Right cardiac atrium (tissue), 5 donors: ENCODE results near the gene SDCCAG8. TPM values are rescaled to one million over a fixed set of nuclear protein-coding genes. Genes with fewer than 3 reads are reported as not detected.

Experiments used
- ATAC-seq, 2 donors: fragments of 200-7000 bp; cut with Tn5 transposase; one replicate each; pipeline versions ENCODE4 v1.8.0 to v1.9.1; 2020; ENCODE audit warnings: moderate library complexity in 2 of 2, mild to moderate bottlenecking in 1 of 2
- DNase-seq, 3 donors: peaks; one replicate each; pipeline ENCODE4 v3.0.0-alpha.2; 2020
- H3K27ac ChIP-seq: one replicate; pipeline ENCODE4 v1.5.1; 2013; ENCODE audit warnings: mild to moderate bottlenecking, low read length, control low read depth, moderate library complexity
- H3K27me3 ChIP-seq: one replicate; pipeline ENCODE4 v1.6.1; 2013; ENCODE audit not compliant: control insufficient read depth, insufficient read depth
- H3K4me1 ChIP-seq: one replicate; pipeline ENCODE4 v1.6.1; 2013; ENCODE audit warnings: low read length; ENCODE audit not compliant: control insufficient read depth, insufficient read depth
- H3K4me3 ChIP-seq: one replicate; pipeline ENCODE4 v1.5.1; 2013; ENCODE audit warnings: low read length, control low read depth
- H3K9me3 ChIP-seq: one replicate; pipeline ENCODE4 v1.6.1; 2013; ENCODE audit warnings: low read length; ENCODE audit not compliant: control insufficient read depth
- WGBS: extraction: QIAGEN DNeasy Blood & Tissue Kit; methylation state at CpG from one replicate; pipeline ENCODE4 v1.1.7; 2013; 5-methylcytosine and 5-hydroxymethylcytosine counted together
- intact Hi-C, 4 donors: fragments of 100-400 bp; cut with DNase I; formaldehyde crosslinking; loops; one replicate each; pipeline versions ENCODE4 v1.11.0 to v1.14.0; 2022 to 2023
- polyA plus RNA-seq: library from polyadenylated mRNA; stranded (reverse); fragments of 200-250 nt; gene quantifications from one replicate; pipeline ENCODE4 v1.2.3, GENCODE V29; 2013
- total RNA-seq, 4 donors: library from RNA; stranded (reverse); fragmentation: NEBNext Ultra II Directional; extraction: Animal tissue kit (Norgen Biotek cat#: 25700); gene quantifications; one replicate each; pipeline ENCODE4 v1.2.1, GENCODE V29; 2021
- donor health status: healthy with polysubstance abuse.
- donor health status: DM: no; HTN: yes; CAD: no.
- donor health status: DM: no; HTN: no; CAD: no.
- donor health status: DM: no; HTN: yes; CAD: no; lungs with severe emphysema.
- donor health status: DM: yes; HTN: yes; CAD: no.

SDCCAG8 gene
- total and polyA plus RNA-seq, 5 donors: 16.9 to 31.7 (median 26.6) TPM

DNA sequence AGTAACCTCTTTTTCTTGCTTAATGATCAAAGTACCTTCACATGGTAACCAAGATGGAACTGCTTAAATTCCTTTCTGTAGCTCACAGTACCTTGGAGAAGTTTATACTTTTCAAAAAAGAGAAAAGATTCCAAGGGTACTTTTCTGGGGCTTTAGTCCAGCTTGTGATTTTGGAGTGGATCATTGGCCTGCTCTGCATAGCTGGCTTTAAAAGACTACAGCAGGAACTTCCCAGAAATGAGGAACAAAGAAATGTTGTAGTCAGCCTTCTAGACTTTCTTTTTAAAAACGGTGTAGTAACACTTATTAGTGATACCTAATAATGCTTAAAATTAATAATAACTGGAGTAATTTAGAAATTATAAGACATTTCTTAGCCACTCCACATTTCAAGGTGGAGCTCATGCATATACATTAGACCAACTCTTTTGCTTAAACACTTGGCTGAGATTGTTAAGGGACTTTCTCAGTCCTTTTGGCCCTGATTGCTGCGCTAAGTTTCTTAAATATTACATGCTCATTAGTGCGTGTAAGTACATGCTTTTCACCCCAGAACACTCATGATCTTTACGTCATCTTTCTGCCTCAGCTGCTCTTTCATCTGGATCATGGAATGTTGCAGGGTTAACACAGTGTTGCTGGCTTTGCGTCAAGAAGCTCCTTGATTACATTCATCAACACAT, 57.3 kb downstream of the SDCCAG8 start:
- no peak overlapping the region for H3K27ac ChIP-seq
- WGBS: 74% methylated on average over 5 of the region's 5 CpGs
- ATAC-seq (peak in 1 of 2 donors; percentile 69), DNase-seq (no peak)
- no peak overlapping the region for H3K4me3 ChIP-seq
- H3K27me3 ChIP-seq: no peaks in the 10 kb centered on the region
- peaks cover 8% of the 10 kb centered on the region for H3K4me1 ChIP-seq
- no peaks in the 10 kb centered on the region for H3K9me3 ChIP-seq
- intact Hi-C loops: no loop called here

DNA sequence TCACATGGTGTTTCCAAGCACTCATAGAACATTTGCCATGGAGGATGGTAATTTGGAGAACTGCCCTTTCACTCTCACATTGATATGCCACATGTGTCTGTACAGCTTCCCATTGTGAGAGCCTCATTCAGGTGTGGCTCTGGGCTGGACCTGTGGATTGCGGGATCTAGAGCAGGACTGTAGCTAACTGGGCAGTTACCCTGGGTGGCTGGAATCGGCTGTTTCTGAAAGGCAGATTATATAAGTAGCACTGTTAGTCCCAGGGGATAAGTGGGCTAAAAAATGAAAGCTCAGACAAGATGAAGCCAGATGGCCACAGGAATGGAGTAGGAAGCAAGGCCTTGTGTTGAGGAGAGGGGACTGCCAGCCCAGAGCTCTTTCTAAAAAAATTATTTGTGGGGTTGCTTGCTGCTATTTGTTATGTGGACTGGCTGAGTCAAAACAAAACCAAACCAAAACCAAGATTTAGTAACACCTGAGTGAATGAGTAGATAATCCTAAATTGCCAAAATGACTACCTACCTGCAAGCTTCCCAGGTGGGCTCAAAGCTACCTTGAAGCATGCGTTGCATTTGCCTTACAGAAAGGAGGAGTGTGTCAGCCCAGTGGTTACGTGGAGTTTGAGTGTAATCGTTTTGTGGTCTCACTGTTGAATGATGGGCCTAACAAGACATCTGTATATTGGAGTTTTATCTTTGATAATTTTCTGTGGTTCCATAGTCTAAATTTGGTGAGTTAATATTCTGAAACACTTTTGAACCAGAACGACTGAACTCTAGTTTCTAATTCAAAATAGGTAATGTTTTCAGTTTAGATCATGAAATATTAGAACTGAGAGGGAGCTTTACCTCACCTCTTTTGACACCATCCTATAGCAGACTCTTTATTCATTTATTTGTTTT, 58.0 kb downstream of the SDCCAG8 start:
- H3K27me3 ChIP-seq: no peaks in the 10 kb centered on the region
- H3K27ac ChIP-seq: no peak overlapping the region
- H3K9me3 ChIP-seq: no peaks in the 10 kb centered on the region
- intact Hi-C loops: no loop called here
- H3K4me3 ChIP-seq: no peak overlapping the region
- 86% methylated on average over 6 of the region's 6 CpGs for WGBS
- DNase-seq (no peak), ATAC-seq (no peak)
- H3K4me1 ChIP-seq: peaks cover 8% of the 10 kb centered on the region

DNA sequence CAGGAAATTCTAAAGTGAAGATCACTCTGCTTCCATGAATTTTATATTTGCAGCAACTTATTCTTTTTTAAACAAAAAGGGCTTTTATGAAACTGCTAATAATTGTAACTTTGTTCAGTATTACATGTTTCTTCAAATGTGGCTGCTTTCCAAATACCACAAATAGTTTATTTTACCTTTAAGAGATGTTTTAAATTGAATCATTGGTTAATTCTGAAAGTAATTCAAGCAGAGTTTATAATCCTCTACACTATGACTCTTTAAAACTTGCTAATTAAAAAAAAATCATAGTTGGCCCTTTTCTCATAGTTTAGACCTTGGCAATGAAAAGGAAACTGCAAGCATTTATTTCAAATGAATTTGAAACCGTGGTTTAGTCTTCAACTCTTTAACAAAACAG, 59.6 kb downstream of the SDCCAG8 start:
- Histone ChIP-seq H3K27ac (no peak overlapping the region), H3K4me1 (peaks cover 8% of the 10 kb centered on the region), H3K27me3 (no peaks in the 10 kb centered on the region), H3K9me3 (no peaks in the 10 kb centered on the region), H3K4me3 (no peak overlapping the region)
- WGBS: 41% methylated on average over 1 of the region's 1 CpG
- intact Hi-C loops: no loop called here
- no peak for ATAC-seq
- no peak for DNase-seq

DNA sequence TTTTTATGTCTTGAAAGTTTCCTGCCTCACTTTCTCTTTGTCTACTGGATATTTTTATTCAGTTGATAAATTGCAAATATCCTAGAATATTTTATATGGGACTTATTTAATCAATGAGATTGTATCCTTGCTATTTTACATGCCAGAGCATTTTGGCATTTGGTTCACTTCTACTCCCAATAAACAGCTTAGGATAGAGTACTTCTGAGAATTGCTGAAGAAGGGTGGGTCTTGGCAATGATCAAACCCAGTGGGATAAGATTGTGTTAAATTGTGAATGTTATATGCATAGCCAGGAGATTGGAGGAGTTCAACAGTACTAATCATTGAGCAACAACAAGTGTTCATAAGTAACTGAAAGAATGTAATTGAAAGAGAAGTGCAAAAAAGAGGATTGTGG, 60.1 kb downstream of the SDCCAG8 start:
- ATAC-seq (peak in 1 of 2 donors; percentile 87), DNase-seq (no peak)
- Histone ChIP-seq H3K27ac (no peak overlapping the region), H3K4me3 (no peak overlapping the region), H3K9me3 (no peaks in the 10 kb centered on the region), H3K4me1 (peaks cover 8% of the 10 kb centered on the region), H3K27me3 (no peaks in the 10 kb centered on the region)
- intact Hi-C loops: no loop called here

DNA sequence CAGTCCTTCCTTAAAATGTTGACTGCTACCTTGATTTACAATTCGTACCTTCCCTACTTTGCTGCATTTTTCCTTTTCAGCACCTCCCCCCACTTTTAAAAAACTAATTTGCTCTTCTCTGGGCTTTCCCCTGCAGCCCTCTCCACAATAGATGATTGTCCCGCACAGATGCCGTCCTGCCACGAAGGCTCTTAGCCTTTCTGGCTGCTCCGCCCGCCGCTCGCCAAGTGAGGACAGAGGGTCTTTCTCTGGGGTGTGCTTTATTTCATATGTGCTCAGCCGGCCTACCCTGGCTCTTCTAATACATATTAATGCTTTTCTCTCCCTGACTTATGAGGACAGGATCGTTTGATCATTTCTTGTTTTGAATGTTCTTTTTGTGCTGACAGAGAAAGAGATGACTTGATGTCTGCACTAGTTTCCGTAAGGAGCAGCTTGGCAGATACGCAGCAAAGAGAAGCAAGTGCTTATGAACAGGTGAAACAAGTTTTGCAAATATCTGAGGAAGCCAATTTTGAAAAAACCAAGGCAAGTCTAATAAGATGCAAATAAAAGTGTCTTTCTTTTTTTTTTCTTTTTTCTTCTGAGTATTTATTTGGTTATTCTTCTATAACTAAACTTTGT, 60.6 kb downstream of the SDCCAG8 start:
- Histone ChIP-seq H3K9me3 (no peaks in the 10 kb centered on the region), H3K4me1 (peaks cover 8% of the 10 kb centered on the region), H3K4me3 (no peak overlapping the region), H3K27me3 (no peaks in the 10 kb centered on the region), H3K27ac (no peak overlapping the region)
- WGBS: 68% methylated on average over 12 of the region's 12 CpGs
- intact Hi-C loops: no loop called here
- DNase-seq (peak in 1 of 3 donors; percentile 56), ATAC-seq (peak in 1 of 2 donors; percentile 22)

DNA sequence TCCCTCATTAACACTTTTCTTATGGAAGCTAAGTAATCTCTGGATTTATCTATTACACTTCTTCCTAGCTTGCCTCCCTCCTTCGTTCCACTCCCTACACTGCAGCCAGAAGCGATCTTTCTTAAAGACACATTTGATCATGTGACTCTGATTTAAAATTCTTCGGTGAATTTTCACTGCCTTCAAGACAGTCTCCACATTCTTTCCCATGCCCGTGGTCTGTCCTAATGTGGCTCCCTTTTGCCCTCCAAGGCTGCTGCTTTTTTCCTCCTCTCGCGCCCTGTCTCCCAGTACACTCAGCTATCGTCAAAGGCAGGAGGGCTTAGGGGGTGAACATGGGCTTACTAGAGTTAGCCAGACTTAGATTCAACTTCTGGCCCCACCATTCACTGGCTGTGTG, 64.4 kb downstream of the SDCCAG8 start:
- no peaks in the 10 kb centered on the region for H3K4me1 ChIP-seq
- 87% methylated on average over 7 of the region's 7 CpGs for WGBS
- H3K9me3 ChIP-seq: no peaks in the 10 kb centered on the region
- H3K27me3 ChIP-seq: no peaks in the 10 kb centered on the region
- intact Hi-C loops: loop anchor here in 3 of 4 donors (10.0 kb wide), 2 partner anchors 855 to 865 kb away; no protein-coding TSS in a partner anchor
- DNase-seq (no peak), ATAC-seq (no peak)
- H3K4me3 ChIP-seq: no peak overlapping the region
- H3K27ac ChIP-seq: no peak overlapping the region

DNA sequence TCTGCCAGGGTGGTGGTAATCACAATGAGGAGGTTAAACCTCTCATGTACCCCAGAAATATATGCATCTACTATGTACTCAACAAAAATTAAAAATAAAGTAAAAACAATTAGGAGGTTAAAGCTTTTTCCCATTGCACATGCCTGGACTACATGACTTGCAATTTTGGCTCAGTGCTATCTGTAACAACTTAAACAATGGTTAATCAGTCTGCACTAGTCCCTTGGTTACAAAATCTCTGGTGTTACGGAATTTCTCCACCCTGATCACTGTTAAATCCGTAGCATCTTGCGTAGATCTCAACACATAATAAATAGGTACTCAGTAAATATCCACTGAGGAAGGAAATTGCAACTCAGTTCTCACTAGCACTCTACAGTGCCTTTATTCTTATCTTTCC, 66.5 kb downstream of the SDCCAG8 start:
- intact Hi-C loops: loop anchor here in 3 of 4 donors (10.0 kb wide), 2 partner anchors 858 to 868 kb away; no protein-coding TSS in a partner anchor
- Histone ChIP-seq H3K9me3 (no peaks in the 10 kb centered on the region), H3K4me3 (no peak overlapping the region), H3K27ac (no peak overlapping the region), H3K27me3 (no peaks in the 10 kb centered on the region), H3K4me1 (no peaks in the 10 kb centered on the region)
- ATAC-seq (peak; percentile 22 to 31), DNase-seq (no peak)
- 81% methylated on average over 3 of the region's 3 CpGs for WGBS

DNA sequence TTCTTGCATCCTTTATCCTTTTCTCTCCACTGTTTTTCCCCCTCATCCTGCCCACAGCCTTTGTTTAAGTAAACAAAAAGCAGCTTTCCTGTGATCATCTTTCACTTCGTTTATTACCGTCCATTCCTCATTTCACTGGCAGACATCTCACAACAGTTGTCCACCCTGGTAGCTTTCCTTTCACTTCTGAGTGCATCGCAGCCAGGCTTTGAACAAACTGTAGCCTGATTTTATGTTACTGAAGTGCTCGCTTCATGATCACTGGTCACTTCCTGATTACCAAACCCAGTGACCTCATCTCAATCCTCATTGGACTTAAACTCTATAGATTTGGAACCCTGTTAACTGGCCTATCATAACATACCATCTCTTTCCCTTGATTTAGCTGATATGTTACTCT, 67.7 kb downstream of the SDCCAG8 start:
- no peaks in the 10 kb centered on the region for H3K4me1 ChIP-seq
- ATAC-seq: no peak
- H3K27ac ChIP-seq: no peak overlapping the region
- WGBS: 68% methylated on average over 4 of the region's 4 CpGs
- intact Hi-C loops: loop anchor here in 3 of 4 donors (10.0 kb wide), 2 partner anchors 859 to 869 kb away; no protein-coding TSS in a partner anchor
- H3K4me3 ChIP-seq: no peak overlapping the region
- H3K27me3 ChIP-seq: no peaks in the 10 kb centered on the region
- DNase-seq: no peak
- H3K9me3 ChIP-seq: no peaks in the 10 kb centered on the region

DNA sequence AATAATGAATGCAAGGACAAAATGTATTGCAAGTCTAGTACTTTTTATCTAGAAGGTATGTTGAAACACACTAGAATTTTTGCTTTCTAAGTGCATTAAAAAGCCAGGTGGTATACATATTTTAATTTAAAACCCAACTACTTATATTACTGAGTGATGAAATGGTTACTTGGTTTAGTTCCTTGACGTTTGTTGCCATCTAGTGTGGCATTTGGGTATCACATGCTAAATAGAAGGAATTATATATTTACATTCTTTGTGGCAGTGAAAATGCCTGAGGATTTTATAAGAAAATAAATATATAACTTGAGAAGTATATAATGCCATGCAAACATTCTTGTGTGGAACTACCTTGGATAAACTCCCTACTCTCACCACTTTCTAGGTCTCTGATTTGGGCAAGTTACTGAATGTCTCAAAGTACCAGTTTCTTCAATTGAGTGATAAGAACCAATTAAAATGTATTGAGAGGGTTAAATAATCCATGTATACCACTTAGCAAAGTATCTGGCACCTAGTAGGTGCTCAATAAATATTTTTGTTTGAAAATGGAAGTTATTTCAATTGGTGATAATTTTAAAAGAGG, 69.6 kb downstream of the SDCCAG8 start:
- intact Hi-C loops: loop anchor here in 3 of 4 donors (10.0 kb wide), 2 partner anchors 861 to 871 kb away; no protein-coding TSS in a partner anchor
- WGBS: 1% methylated on average over 1 of the region's 1 CpG
- Histone ChIP-seq H3K9me3 (no peaks in the 10 kb centered on the region), H3K4me1 (no peaks in the 10 kb centered on the region), H3K4me3 (no peak overlapping the region), H3K27me3 (no peaks in the 10 kb centered on the region), H3K27ac (no peak overlapping the region)
- ATAC-seq: no peak
- DNase-seq: no peak

DNA sequence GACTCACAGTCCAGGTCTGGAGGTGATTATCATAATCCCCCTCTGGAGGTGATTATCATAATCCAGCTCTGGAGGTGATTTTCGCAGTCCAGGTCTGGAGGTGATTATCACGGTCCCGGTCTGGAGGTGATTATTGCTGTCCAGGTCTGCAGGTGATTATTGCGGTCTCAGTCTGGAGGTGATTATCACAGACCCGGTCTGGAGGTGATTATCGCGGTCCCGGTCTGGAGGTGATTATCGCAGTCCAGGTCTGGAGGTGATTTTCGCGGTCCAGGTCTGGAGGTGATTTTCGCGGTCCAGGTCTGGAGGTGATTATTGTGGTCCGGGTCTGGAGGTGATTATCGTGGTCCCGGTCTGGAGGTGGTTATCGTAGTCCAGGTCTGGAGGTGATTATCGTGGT, 76.6 kb downstream of the SDCCAG8 start:
- DNase-seq (no peak), ATAC-seq (no peak)
- Histone ChIP-seq H3K27me3 (no peaks in the 10 kb centered on the region), H3K4me3 (no peak overlapping the region), H3K27ac (no peak overlapping the region), H3K9me3 (no peaks in the 10 kb centered on the region), H3K4me1 (no peaks in the 10 kb centered on the region)
- 98% methylated on average over 18 of the region's 18 CpGs for WGBS
- intact Hi-C loops: loop anchor here in 1 of 4 donors (10.0 kb wide), 1 partner anchor 608 kb away; no protein-coding TSS in a partner anchor
